SJSA1 (cell line): Measurements from ENCODE around the gene KLHL4. TPM values are rescaled to one million over a fixed set of nuclear protein-coding genes. Genes with fewer than 3 reads are reported as not detected.
A peak's percentile ranks its signal among the peaks of the same experiment; 100 is the strongest.
"Not testable (repeated sequence)": the region's sequence is repeated elsewhere in the genome, so short reads cannot be mapped to it uniquely, and the experiment has no call there.

Experiments used
- DNase-seq, 2 experiments: peaks; one replicate each; pipeline ENCODE4 v3.0.0-alpha.2; 2015 to 2020; ENCODE audit warnings: low spot score in 2 of 2, low read depth in 1 of 2
- H3K27ac ChIP-seq: fragments of 250-450 bp; sonication (Bioruptor Pico); 2 replicates; pipeline ENCODE4 v1.5.1; 2020; ENCODE audit warnings: mild to moderate bottlenecking, moderate library complexity
- H3K27me3 ChIP-seq: fragments of 250-450 bp; sonication (Bioruptor Pico); replicated peaks from 2 replicates; pipeline ENCODE4 v1.5.1; 2020; ENCODE audit warnings: mild to moderate bottlenecking, moderate library complexity
- H3K36me3 ChIP-seq: fragments of 250-450 bp; sonication (Bioruptor Pico); 2 replicates; pipeline ENCODE4 v1.5.1; 2020; ENCODE audit warnings: mild to moderate bottlenecking
- H3K4me1 ChIP-seq: fragments of 250-450 bp; sonication (Bioruptor Pico); replicated peaks from 2 replicates; pipeline ENCODE4 v1.6.1; 2021; ENCODE audit warnings: mild to moderate bottlenecking
- H3K4me3 ChIP-seq: fragments of 250-450 bp; sonication (Bioruptor Pico); 2 replicates; pipeline ENCODE4 v1.5.1; 2020; ENCODE audit warnings: mild to moderate bottlenecking
- H3K9me3 ChIP-seq: fragments of 250-450 bp; sonication (Bioruptor Pico); replicated peaks from 2 replicates; pipeline ENCODE4 v1.5.1; 2020; ENCODE audit warnings: mild to moderate bottlenecking
- total RNA-seq: library from RNA; depleted of rRNA; stranded (reverse); fragments of >200 nt; shearing (Covaris generic); gene quantifications from 2 replicates; pipeline ENCODE4 v1.2.3, GENCODE V29; 2014; rRNA removed

KLHL4 gene
- 0.69 and 3.9 TPM in 2 replicates for total RNA-seq

GRCh38 chrX:87517571-87518141 is at the start of gene KLHL4:
Gene KLHL4, plus strand, starts transcription at chrX:87517802. Its CDS starts 92 bp downstream, at chrX:87517894.
- no peaks in the 10 kb centered on the region for H3K27me3 ChIP-seq
- peak within 1 kb of the TSS; percentile 35 for H3K4me3 ChIP-seq
- no peaks in the 10 kb centered on the region for H3K36me3 ChIP-seq
- H3K9me3 ChIP-seq: no peaks in the 10 kb centered on the region
- H3K27ac ChIP-seq: peak within 1 kb of the TSS; percentile 58
- H3K4me1 ChIP-seq: peaks cover 5% of the 10 kb centered on the region
- peak; percentile 62 to 64 for DNase-seq

DNA sequence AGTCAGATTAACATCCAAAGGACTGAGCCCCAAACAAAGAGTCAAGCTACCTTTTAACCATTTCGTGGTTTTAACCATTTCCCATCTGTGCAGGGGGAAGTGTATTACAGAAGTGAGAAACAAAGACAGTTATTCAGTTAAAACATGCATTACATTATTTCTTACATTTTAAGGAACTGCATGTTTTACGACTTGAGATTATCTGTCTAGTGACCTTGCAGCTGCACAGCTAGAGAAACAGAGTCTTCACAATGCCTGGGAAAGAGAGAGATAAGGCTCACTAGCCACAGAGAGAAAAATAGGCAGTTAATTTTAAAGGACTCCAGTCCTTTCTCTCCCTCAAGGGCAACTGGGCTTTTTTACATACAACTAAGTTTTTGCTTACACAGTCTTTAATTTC is 48.7 kb upstream of the KLHL4 start:
- DNase-seq: no peak
- H3K9me3 ChIP-seq: no peaks in the 10 kb centered on the region
- no peak overlapping the region for H3K27ac ChIP-seq
- no peak overlapping the region for H3K4me3 ChIP-seq
- no peaks in the 10 kb centered on the region for H3K27me3 ChIP-seq
- H3K36me3 ChIP-seq: no peaks in the 10 kb centered on the region
- H3K4me1 ChIP-seq: no peaks in the 10 kb centered on the region

- Histone ChIP-seq H3K36me3 (no peaks in the 10 kb centered on the region), H3K4me1 (no peaks in the 10 kb centered on the region), H3K9me3 (no peaks in the 10 kb centered on the region), H3K27ac (no peak overlapping the region), H3K4me3 (no peak overlapping the region), H3K27me3 (no peaks in the 10 kb centered on the region)
- DNase-seq: no peak
Measured at GRCh38 chrX:87475793-87476192, 41.8 kb upstream of the KLHL4 start.

DNA sequence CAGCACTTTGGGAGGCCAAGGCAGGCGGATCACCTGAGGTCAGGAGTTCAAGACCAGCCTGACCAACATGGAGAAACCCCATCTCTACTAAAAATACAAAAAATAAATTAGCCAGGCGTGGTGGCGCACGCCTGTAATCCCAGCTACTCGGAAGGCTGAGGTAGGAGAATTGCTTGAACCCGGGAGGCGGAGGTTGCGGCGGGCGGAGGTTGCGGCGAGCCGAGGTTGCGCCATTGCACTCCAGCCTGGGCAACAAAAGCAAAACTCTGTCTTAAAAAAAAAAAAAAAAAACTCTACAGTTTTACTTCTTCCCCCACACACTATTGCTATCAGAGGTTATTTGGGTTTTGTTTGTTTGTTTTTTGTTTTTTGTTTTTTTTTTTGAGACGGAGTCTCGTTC is 38.9 kb upstream of the KLHL4 start:
- not testable (repeated sequence) for H3K4me1 ChIP-seq, H3K9me3 ChIP-seq, H3K4me3 ChIP-seq, H3K36me3 ChIP-seq, H3K27ac ChIP-seq, DNase-seq, H3K27me3 ChIP-seq

DNA sequence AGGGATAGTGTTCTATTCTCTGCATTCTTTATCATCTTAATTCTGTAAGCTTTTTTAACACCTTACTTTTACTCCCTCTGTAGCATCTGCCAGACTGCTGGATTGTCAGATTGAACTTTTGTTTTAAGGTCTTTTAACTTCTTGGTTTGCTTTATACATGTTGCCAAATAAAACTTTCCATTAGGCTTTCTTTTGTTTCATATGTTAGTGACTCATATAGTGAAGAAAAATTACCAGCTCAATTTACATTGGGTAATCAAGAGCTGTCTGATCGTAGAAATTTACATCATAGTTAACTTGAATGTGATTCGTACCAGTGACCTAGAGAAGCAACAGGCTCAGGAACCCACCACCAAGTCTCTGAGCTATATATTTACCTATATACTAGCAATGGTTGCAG is 28.5 kb upstream of the KLHL4 start:
- H3K4me1 ChIP-seq: no peaks in the 10 kb centered on the region
- no peaks in the 10 kb centered on the region for H3K27me3 ChIP-seq
- H3K4me3 ChIP-seq: no peak overlapping the region
- no peaks in the 10 kb centered on the region for H3K36me3 ChIP-seq
- no peaks in the 10 kb centered on the region for H3K9me3 ChIP-seq
- no peak for DNase-seq
- H3K27ac ChIP-seq: no peak overlapping the region

DNA sequence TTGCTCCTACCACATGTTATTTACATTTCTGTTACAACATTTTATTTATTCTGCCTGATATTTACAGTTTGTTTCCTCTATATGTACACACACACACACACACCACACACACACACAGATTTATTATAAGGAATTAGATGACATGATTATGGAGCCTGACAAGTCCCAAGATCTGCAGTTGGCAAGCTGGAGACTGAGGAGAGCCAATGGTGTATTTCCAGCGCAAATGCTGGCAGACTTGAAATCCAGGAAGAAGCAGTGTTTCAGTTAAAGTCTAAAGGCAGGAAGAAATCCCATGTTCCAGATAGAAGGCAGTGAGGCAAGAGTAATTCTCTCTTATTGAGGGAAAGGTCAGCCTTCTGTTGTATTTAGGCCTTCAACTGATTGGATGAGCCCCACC is 1.8 kb upstream of the KLHL4 start:
- Histone ChIP-seq H3K9me3 (no peaks in the 10 kb centered on the region), H3K27ac (no peak overlapping the region), H3K4me1 (peaks cover 5% of the 10 kb centered on the region), H3K4me3 (no peak overlapping the region), H3K36me3 (no peaks in the 10 kb centered on the region), H3K27me3 (no peaks in the 10 kb centered on the region)
- DNase-seq: no peak

- DNase-seq: peak in 1 of 2 experiments; percentile 17
- no peaks in the 10 kb centered on the region for H3K9me3 ChIP-seq
- no peaks in the 10 kb centered on the region for H3K27me3 ChIP-seq
- no peak overlapping the region for H3K4me3 ChIP-seq
- peaks cover 5% of the 10 kb centered on the region for H3K4me1 ChIP-seq
- no peak overlapping the region for H3K27ac ChIP-seq
- no peaks in the 10 kb centered on the region for H3K36me3 ChIP-seq
Measured at GRCh38 chrX:87516717-87517121, 883 bp upstream of the KLHL4 start.

- DNase-seq: peak in 1 of 2 experiments; percentile 15
- Histone ChIP-seq H3K4me3 (peak overlapping the region; percentile 35), H3K27me3 (no peaks in the 10 kb centered on the region), H3K4me1 (peaks cover 5% of the 10 kb centered on the region), H3K9me3 (no peaks in the 10 kb centered on the region), H3K36me3 (no peaks in the 10 kb centered on the region), H3K27ac (peak overlapping the region; percentile 58)
Measured at GRCh38 chrX:87518504-87518903, 902 bp downstream of the KLHL4 start.

GRCh38 chrX:87525771-87526229 is 8.2 kb downstream of the KLHL4 start:
- H3K9me3 ChIP-seq: no peaks in the 10 kb centered on the region
- H3K27me3 ChIP-seq: no peaks in the 10 kb centered on the region
- peak in 1 of 2 experiments; percentile 44 for DNase-seq
- peaks cover 10% of the 10 kb centered on the region for H3K4me1 ChIP-seq
- H3K27ac ChIP-seq: peak overlapping the region; percentile 45
- no peak overlapping the region for H3K4me3 ChIP-seq
- H3K36me3 ChIP-seq: no peaks in the 10 kb centered on the region

DNA sequence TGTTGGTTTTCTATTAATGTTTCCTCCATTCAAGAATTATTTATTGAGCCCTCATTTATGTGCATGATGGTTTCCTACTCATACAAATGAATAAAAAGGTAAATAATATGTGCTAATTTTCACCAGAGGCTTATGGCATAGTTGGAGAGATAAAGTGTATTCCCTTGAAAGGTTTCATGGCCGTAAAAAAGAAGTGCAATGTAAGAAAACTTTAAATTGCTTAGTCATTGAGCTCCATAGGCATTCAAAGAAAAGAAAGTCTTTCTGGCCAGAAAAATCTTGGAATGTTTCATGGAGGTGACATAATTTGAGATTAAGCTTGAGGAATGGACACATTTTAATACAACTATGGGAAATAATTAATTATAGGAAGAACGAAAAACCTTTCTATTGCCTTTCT is 8.7 kb downstream of the KLHL4 start:
- peak overlapping the region; percentile 45 for H3K27ac ChIP-seq
- H3K4me3 ChIP-seq: no peak overlapping the region
- no peak for DNase-seq

GRCh38 chrX:87528487-87528886 is 10.9 kb downstream of the KLHL4 start:
- Histone ChIP-seq H3K9me3 (no peaks in the 10 kb centered on the region), H3K4me3 (no peak overlapping the region), H3K36me3 (no peaks in the 10 kb centered on the region), H3K27me3 (no peaks in the 10 kb centered on the region), H3K4me1 (peaks cover 10% of the 10 kb centered on the region), H3K27ac (no peak overlapping the region)
- DNase-seq: no peak

More for the DNA sequence above, 8.7 kb downstream of the KLHL4 start:
- no peaks in the 10 kb centered on the region for H3K9me3 ChIP-seq
- H3K36me3 ChIP-seq: no peaks in the 10 kb centered on the region
- peaks cover 10% of the 10 kb centered on the region for H3K4me1 ChIP-seq
- no peaks in the 10 kb centered on the region for H3K27me3 ChIP-seq

- no peaks in the 10 kb centered on the region for H3K36me3 ChIP-seq
- H3K4me1 ChIP-seq: no peaks in the 10 kb centered on the region; the same call in 1 of the 2 replicates
- no peaks in the 10 kb centered on the region for H3K27me3 ChIP-seq
- DNase-seq: peak in 1 of 2 experiments; percentile 11
- peak overlapping the region; percentile 34; the same call in 1 of the 2 replicates for H3K27ac ChIP-seq
- H3K9me3 ChIP-seq: no peaks in the 10 kb centered on the region
- H3K4me3 ChIP-seq: no peak overlapping the region
Measured at GRCh38 chrX:87571964-87572363, 54.4 kb downstream of the KLHL4 start.

- no peaks in the 10 kb centered on the region; the same call in 1 of the 2 replicates for H3K4me1 ChIP-seq
- H3K9me3 ChIP-seq: no peaks in the 10 kb centered on the region
- peak in 1 of 2 experiments; percentile 9 for DNase-seq
- H3K36me3 ChIP-seq: no peaks in the 10 kb centered on the region
- H3K27ac ChIP-seq: peak overlapping the region; percentile 34; the same call in 1 of the 2 replicates
- H3K4me3 ChIP-seq: no peak overlapping the region
- H3K27me3 ChIP-seq: no peaks in the 10 kb centered on the region
Measured at GRCh38 chrX:87572901-87573300, 55.3 kb downstream of the KLHL4 start.

GRCh38 chrX:87578978-87579377 is 61.4 kb downstream of the KLHL4 start:
- H3K4me3 ChIP-seq: no peak overlapping the region
- no peak for DNase-seq

GRCh38 chrX:87580862-87581261 is 63.3 kb downstream of the KLHL4 start:
- Histone ChIP-seq H3K36me3 (no peaks in the 10 kb centered on the region), H3K9me3 (no peaks in the 10 kb centered on the region), H3K4me1 (no peaks in the 10 kb centered on the region), H3K4me3 (no peak overlapping the region), H3K27ac (no peak overlapping the region), H3K27me3 (no peaks in the 10 kb centered on the region)
- no peak for DNase-seq

More at GRCh38 chrX:87578978-87579377, 61.4 kb downstream of the KLHL4 start:
- Histone ChIP-seq H3K9me3 (no peaks in the 10 kb centered on the region), H3K36me3 (no peaks in the 10 kb centered on the region), H3K27me3 (no peaks in the 10 kb centered on the region), H3K27ac (no peak overlapping the region), H3K4me1 (no peaks in the 10 kb centered on the region)
